Kidney (tissue), 14 donors: ENCODE data around the gene RAVER1. TPM values are rescaled to one million over a fixed set of nuclear protein-coding genes. Genes with fewer than 3 reads are reported as not detected.
A peak's percentile ranks its signal among the peaks of the same experiment; 100 is the strongest.

Source experiments
- DNase-seq, 5 donors: peaks; one replicate each; pipeline ENCODE4 v3.0.0-alpha.2; 2013 to 2020
- FAIRE-seq: peaks from 2 replicates; lab custom pipeline; 2012; peaks lifted over from hg19 to GRCh38; lab: Jason Lieb, UNC
- H3K27ac ChIP-seq, 2 donors: one replicate each; pipeline ENCODE4 v1.7.0; 2013; ENCODE audit warnings: low read depth in 2 of 2, low read length in 2 of 2, inconsistent platforms in 1 of 2
- H3K27me3 ChIP-seq: one replicate; pipeline ENCODE4 v1.7.1; 2013; ENCODE audit warnings: low read length, inconsistent platforms; ENCODE audit not compliant: control insufficient read depth, insufficient read depth
- H3K36me3 ChIP-seq, 3 donors: one replicate each; pipeline versions ENCODE4 v1.7.0 to v1.7.1; 2013; ENCODE audit warnings: low read length in 3 of 3, control low read depth in 1 of 3, inconsistent platforms in 1 of 3; ENCODE audit not compliant: insufficient read depth in 3 of 3, control insufficient read depth in 2 of 3
- H3K4me1 ChIP-seq, 3 donors: one replicate each; pipeline versions ENCODE4 v1.7.0 to v1.7.1; 2013; ENCODE audit warnings: low read length in 3 of 3, inconsistent platforms in 1 of 3, low read depth in 1 of 3; ENCODE audit not compliant: control insufficient read depth in 2 of 3, insufficient read depth in 2 of 3
- H3K4me3 ChIP-seq, 3 donors: one replicate each; pipeline versions ENCODE4 v1.7.0 to v1.8.1; 2013; ENCODE audit warnings: low read length in 3 of 3, control low read depth in 1 of 3, inconsistent platforms in 1 of 3
- H3K9ac ChIP-seq, 3 donors: one replicate each; pipeline versions ENCODE4 v1.7.0 to v1.7.1; 2013; ENCODE audit warnings: low read length in 3 of 3, control low read depth in 1 of 3, inconsistent platforms in 1 of 3
- H3K9me3 ChIP-seq, 3 donors: one replicate each; pipeline versions ENCODE4 v1.7.0 to v1.7.1; 2013; ENCODE audit warnings: low read length in 3 of 3, control low read depth in 1 of 3, inconsistent platforms in 1 of 3; ENCODE audit not compliant: control insufficient read depth in 2 of 3, insufficient read depth in 1 of 3
- intact Hi-C: fragments of 100-400 bp; cut with DNase I; formaldehyde crosslinking; loops from one replicate; pipeline ENCODE4 v1.11.1; 2022
- polyA plus RNA-seq: library from polyadenylated mRNA; stranded (reverse); fragments of 350-450 nt; fragmentation: Illumina TruSeq; extraction: RNeasy Lipid Tissue Mini Kit (QIAGEN cat#74804); gene quantifications from one replicate; pipeline ENCODE4 v1.2.3, GENCODE V29; 2014; ENCODE audit warnings: low read depth, low replicate concordance; ENCODE audit not compliant: insufficient read depth
- total RNA-seq: library from RNA; stranded (reverse); fragmentation: NEBNext Ultra II Directional; extraction: Animal tissue kit (Norgen Biotek cat#: 25700); gene quantifications from one replicate; pipeline ENCODE4 v1.2.1, GENCODE V29; 2021
- TF ChIP-seq, protein P1 (sequence below): IDR thresholded peaks from 3 replicates; pipeline ENCODE4 v1.5.1; 2012; ENCODE audit warnings: mild to moderate bottlenecking, moderate library complexity, borderline replicate concordance; ENCODE audit not compliant: insufficient read depth; ENCODE audit errors: extremely low read depth
- donor health status: control.
- donor health status: control.
- donor health status: control.
- donor health status: control.
- donor health status: control.
- donor health status: DM: yes; HTN: yes; CAD: no.
- donor health status: Normal renal cell carcinoma (clear cell type).

Gene RAVER1
- total and polyA plus RNA-seq, 2 donors from 2014 or later: 9.1 to 38.4 TPM

DNA sequence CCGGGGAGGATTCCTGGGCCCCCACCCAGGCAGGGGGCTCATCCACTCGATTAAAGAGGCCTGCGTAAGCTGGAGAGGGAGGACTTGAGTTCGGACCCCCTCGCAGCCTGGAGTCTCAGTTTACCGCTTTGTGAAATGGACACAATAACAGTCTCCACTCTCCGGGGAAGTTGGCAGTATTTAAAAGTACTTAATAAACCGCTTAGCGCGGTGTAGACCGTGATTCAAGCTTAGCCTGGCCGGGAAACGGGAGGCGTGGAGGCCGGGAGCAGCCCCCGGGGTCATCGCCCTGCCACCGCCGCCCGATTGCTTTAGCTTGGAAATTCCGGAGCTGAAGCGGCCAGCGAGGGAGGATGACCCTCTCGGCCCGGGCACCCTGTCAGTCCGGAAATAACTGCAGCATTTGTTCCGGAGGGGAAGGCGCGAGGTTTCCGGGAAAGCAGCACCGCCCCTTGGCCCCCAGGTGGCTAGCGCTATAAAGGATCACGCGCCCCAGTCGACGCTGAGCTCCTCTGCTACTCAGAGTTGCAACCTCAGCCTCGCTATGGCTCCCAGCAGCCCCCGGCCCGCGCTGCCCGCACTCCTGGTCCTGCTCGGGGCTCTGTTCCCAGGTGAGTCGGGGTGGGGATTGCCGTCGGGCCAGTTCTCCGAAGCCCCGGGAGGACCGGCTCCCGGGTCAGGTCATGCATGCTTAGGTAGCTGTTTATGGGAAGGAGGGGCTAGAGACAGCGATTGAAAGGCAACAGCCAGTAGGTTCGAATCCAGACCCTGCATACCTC lies 62.5 kb downstream of the RAVER1 start, which contains the start of gene ICAM1:
ICAM1 (plus strand) TSS at position 505 of the 779 bp plus-strand sequence; CDS start at position 545, 40 bp downstream.
- Histone ChIP-seq H3K9me3 (no peaks in the 10 kb centered on the region), H3K27ac (peak within 1 kb of the TSS; percentile 87 to 90), H3K27me3 (peaks cover 9% of the 10 kb centered on the region), H3K9ac (peak within 1 kb of the TSS in 2 of 3 donors; percentile 55 to 65), H3K4me3 (peak within 1 kb of the TSS; percentile 16 to 61 (median 61)), H3K36me3 (peaks cover 0 to 5% (median 0%) of the 10 kb centered on the region in 3 donors), H3K4me1 (peaks cover 0 to 9% (median 0%) of the 10 kb centered on the region in 3 donors)
- DNase-seq (peak; percentile 59 to 96 (median 67)), FAIRE-seq (no peak)
- TF ChIP-seq, protein P1, sequence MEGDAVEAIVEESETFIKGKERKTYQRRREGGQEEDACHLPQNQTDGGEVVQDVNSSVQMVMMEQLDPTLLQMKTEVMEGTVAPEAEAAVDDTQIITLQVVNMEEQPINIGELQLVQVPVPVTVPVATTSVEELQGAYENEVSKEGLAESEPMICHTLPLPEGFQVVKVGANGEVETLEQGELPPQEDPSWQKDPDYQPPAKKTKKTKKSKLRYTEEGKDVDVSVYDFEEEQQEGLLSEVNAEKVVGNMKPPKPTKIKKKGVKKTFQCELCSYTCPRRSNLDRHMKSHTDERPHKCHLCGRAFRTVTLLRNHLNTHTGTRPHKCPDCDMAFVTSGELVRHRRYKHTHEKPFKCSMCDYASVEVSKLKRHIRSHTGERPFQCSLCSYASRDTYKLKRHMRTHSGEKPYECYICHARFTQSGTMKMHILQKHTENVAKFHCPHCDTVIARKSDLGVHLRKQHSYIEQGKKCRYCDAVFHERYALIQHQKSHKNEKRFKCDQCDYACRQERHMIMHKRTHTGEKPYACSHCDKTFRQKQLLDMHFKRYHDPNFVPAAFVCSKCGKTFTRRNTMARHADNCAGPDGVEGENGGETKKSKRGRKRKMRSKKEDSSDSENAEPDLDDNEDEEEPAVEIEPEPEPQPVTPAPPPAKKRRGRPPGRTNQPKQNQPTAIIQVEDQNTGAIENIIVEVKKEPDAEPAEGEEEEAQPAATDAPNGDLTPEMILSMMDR: no peak
- intact Hi-C loops: no loop called here

DNA sequence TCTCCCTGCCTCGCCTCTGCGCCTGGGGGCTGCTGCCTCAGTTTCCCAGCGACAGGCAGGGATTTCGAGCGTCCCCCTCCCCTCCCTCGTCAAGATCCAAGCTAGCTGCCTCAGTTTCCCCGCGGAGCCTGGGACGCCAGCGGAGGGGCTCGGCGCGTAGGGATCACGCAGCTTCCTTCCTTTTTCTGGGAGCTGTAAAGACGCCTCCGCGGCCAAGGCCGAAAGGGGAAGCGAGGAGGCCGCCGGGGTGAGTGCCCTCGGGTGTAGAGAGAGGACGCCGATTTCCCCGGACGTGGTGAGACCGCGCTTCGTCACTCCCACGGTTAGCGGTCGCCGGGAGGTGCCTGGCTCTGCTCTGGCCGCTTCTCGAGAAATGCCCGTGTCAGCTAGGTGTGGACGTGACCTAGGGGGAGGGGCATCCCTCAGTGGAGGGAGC lies 63.1 kb downstream of the RAVER1 start:
- Histone ChIP-seq H3K4me3 (peak overlapping the region in 2 of 3 donors; percentile 61), H3K4me1 (peaks cover 0 to 9% (median 0%) of the 10 kb centered on the region in 3 donors), H3K9ac (peak overlapping the region in 2 of 3 donors; percentile 55 to 65), H3K27ac (peak overlapping the region; percentile 87 to 90), H3K36me3 (peaks cover 0 to 5% (median 0%) of the 10 kb centered on the region in 3 donors), H3K9me3 (no peaks in the 10 kb centered on the region), H3K27me3 (peaks cover 9% of the 10 kb centered on the region)
- intact Hi-C loops: no loop called here
- peak in 3 of 5 donors; percentile 46 to 91 (median 57) for DNase-seq
- FAIRE-seq: no peak
- TF ChIP-seq, protein P1: no peak

DNA sequence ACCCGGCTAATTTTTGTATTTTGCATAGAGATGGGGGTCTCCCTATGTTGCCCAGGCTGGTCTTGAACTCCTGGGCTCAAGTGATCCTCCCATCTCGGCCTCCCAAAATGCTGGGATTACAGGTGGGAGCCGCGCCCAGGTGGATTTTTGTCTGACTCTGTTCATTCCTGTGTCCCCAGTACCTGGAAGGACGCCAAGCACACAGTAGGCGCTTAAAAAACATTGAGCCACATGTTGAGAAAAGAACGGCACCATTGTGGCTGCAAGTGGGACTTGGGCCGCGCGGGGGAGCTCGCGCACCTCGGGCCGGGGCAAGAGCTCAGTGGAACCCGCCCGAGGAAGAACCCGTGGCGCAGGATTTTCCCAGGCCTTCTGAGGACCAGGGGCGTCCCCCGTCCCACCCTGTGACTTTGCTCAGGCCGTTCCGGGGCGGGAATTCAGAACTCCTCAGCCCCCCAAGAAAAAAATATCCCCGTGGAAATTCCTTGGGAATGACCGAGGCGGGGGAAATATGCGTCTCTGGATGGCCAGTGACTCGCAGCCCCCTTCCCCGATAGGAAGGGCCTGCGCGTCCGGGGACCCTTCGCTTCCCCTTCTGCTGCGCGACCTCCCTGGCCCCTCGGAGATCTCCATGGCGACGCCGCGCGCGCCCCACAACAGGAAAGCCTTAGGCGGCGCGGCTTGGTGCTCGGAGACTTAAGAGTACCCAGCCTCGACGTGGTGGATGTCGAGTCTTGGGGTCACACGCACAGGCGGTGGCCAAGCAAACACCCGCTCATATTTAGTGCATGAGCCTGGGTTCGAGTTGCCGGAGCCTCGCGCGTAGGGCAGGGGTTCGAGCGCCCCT lies 63.8 kb downstream of the RAVER1 start:
- FAIRE-seq: no peak

More for the DNA sequence above, 63.8 kb downstream of the RAVER1 start:
- Histone ChIP-seq H3K4me1 (peaks cover 0 to 9% (median 0%) of the 10 kb centered on the region in 3 donors), H3K9me3 (no peaks in the 10 kb centered on the region), H3K27me3 (peaks cover 9% of the 10 kb centered on the region), H3K27ac (peak overlapping the region; percentile 87 to 90), H3K36me3 (peaks cover 0 to under 1% (median 0%) of the 10 kb centered on the region in 3 donors), H3K9ac (peak overlapping the region in 2 of 3 donors; percentile 40 to 55), H3K4me3 (peak overlapping the region in 2 of 3 donors; percentile 61)
- TF ChIP-seq, protein P1: peak; percentile 93
- peak; percentile 80 to 94 (median 88) for DNase-seq
- intact Hi-C loops: loop anchor here (5.0 kb wide), 1 partner anchor 123 kb away; no protein-coding TSS in a partner anchor
